ENCODE results near the gene MAP2. TPM values are rescaled to one million over a fixed set of nuclear protein-coding genes. Genes with fewer than 3 reads are reported as not detected.

The MAP2 gene
- total and polyA plus RNA-seq, 2 of the 13 experiments (the other 11 are each of a cell fraction or from before 2014, with no cell fraction given): 0.08 TPM; not detected in 1

- no peak for TF ChIP-seq ZNF841 (CRISPR knock-in tag; IDR thresholded peaks at IDR 0.05; ENCODE audit: borderline replicate concordance)
- TF ChIP-seq ZNF350 (CRISPR knock-in tag; IDR thresholded peaks at IDR 0.05; ENCODE audit: borderline replicate concordance, low read depth): no peak
- no peak for TF ChIP-seq POLR2AphosphoS2 (IDR thresholded peaks at IDR 0.05; ENCODE audit: low read depth, low read length)
- TF ChIP-seq PHF8 (CRISPR knock-in tag; IDR thresholded peaks at IDR 0.05): no peak
- no peak for TF ChIP-seq ZNF776 (CRISPR knock-in tag; IDR thresholded peaks at IDR 0.05)
These were observed 39.4 kb downstream of the MAP2 start (continued) for GRCh38 chr2:209463226-209463625.

- no peaks in the 10 kb centered on the region for H4K20me1 ChIP-seq (ENCODE audit: insufficient read depth, low read length)
- 3% methylated on average over 1 of the region's 1 CpG for WGBS (ENCODE audit: low lambda C conversion rate)
- H3K9me3 ChIP-seq (ENCODE audit: low read length): no peaks in the 10 kb centered on the region
- H3K9ac ChIP-seq (ENCODE audit: insufficient read depth, low read depth, low read length): no peak overlapping the region
- no peaks in the 10 kb centered on the region for H3K27me3 ChIP-seq (ENCODE audit: control insufficient read depth in 1 of 2, insufficient read depth in 2 of 2, low read length in 2 of 2)
- H3K36me3 ChIP-seq (replicated peaks in 1 of 2; ENCODE audit: control insufficient read depth in 1 of 2, insufficient read depth in 2 of 2, low read length in 2 of 2): no peaks in the 10 kb centered on the region
- no peak overlapping the region for H3K4me2 ChIP-seq (ENCODE audit: low read depth, low read length)
- no peaks in the 10 kb centered on the region for H3K4me1 ChIP-seq (ENCODE audit: insufficient read depth, low read length)
- in situ Hi-C loops (cut with HindIII; ENCODE audit: extremely low pct_ligation_motif_present, low pct_unique_long_range_greater_than_20kb): no loop called here
- DNase-seq (ENCODE audit: low spot score) (no peak), ATAC-seq (no peak), FAIRE-seq (no peak)
- H2AFZ ChIP-seq (ENCODE audit: low read length): no peak overlapping the region
- H3K79me2 ChIP-seq (ENCODE audit: insufficient read depth, low read length): no peaks in the 10 kb centered on the region
- no peak for TF ChIP-seq NFRKB (IDR thresholded peaks at IDR 0.05)
- TF ChIP-seq ZNF792 (CRISPR knock-in tag; IDR thresholded peaks at IDR 0.05): no peak
- no peak for TF ChIP-seq PBX2 (CRISPR knock-in tag; IDR thresholded peaks at IDR 0.05)
- no peak for TF ChIP-seq BATF2 (CRISPR knock-in tag; IDR thresholded peaks at IDR 0.05)
- no peak for TF ChIP-seq ZNF850 (CRISPR knock-in tag; conservative IDR thresholded peaks at IDR 0.05)
- TF ChIP-seq YEATS4 (CRISPR knock-in tag; IDR thresholded peaks at IDR 0.05; ENCODE audit: borderline replicate concordance): no peak
- no peak for TF ChIP-seq ZNF292 (CRISPR knock-in tag; IDR thresholded peaks at IDR 0.05; ENCODE audit: borderline replicate concordance, low read depth)
- no peak for TF ChIP-seq NFKBIZ (CRISPR knock-in tag; IDR thresholded peaks at IDR 0.05)
- no peak for TF ChIP-seq CHD2 (IDR thresholded peaks at IDR 0.05; ENCODE audit: low read depth, low read length)
- TF ChIP-seq MXD4 (CRISPR knock-in tag; IDR thresholded peaks at IDR 0.05): no peak
- no peak for TF ChIP-seq ZNF121 (CRISPR knock-in tag; IDR thresholded peaks at IDR 0.05)
- TF ChIP-seq TCF12 (IDR thresholded peaks at IDR 0.05): no peak
- TF ChIP-seq TCF12 (CRISPR knock-in tag; IDR thresholded peaks at IDR 0.05): no peak
- TF ChIP-seq EED (CRISPR knock-in tag; IDR thresholded peaks at IDR 0.05): no peak
- TF ChIP-seq NFIC (IDR thresholded peaks at IDR 0.05; ENCODE audit: low read length): no peak
- H3K4me3 ChIP-seq (replicated peaks in 1 of 3; ENCODE audit: insufficient read depth in 1 of 3, low read depth in 2 of 3, low read length in 3 of 3): no peak overlapping the region
- no TSS peak for BruUV-seq (replicated peaks)
- POLR2A ChIA-PET: no interaction called here
- CTCF ChIA-PET (ENCODE audit: low intra/inter-chr PET ratio, low total read pairs): no interaction called here
- no peak overlapping the region for H3K27ac ChIP-seq (ENCODE audit: extremely low read length, insufficient read depth, low read length)
- intact Hi-C loops (cut with micrococcal nuclease; ENCODE audit: unreplicated experiment): loop anchor here (2.0 kb wide), 1 partner anchor 93 kb away; no protein-coding TSS in a partner anchor
These were observed 40.0 kb downstream of the MAP2 start for GRCh38 chr2:209463835-209464234.

All from HepG2 (cell line).